Keratinocyte (primary cell): ENCODE results near the gene HMCN2.
"Not testable (repeated sequence)": the region's sequence is repeated elsewhere in the genome, so short reads cannot be mapped to it uniquely, and the experiment has no call there.

Experiments used
- CTCF ChIP-seq, 3 experiments: IDR thresholded peaks in 1 of 3; conservative IDR thresholded peaks in 1 of 3; optimal IDR thresholded peaks in 1 of 3; 2 replicates in 2 of 3; 3 replicates in 1 of 3; pipeline versions ENCODE3 to v1.5.1; 2011; ENCODE audit warnings: low read length in 3 of 3, mild to moderate bottlenecking in 3 of 3, moderate library complexity in 2 of 3, control low read depth in 1 of 3, inconsistent platforms in 1 of 3; ENCODE audit not compliant: insufficient read depth in 2 of 3; ENCODE audit errors: extremely low read depth in 1 of 3
- EZH2 ChIP-seq: IDR thresholded peaks from one replicate; pipeline ENCODE4 v1.6.1; 2012; ENCODE audit warnings: inconsistent platforms, mild to moderate bottlenecking, low read length, moderate library complexity

GRCh38 chr9:130277525-130277924 lies 12.0 kb downstream of the HMCN2 start:
- not testable (repeated sequence) for TF ChIP-seq CTCF (optimal IDR thresholded peaks at IDR 0.05 in 1 of 3, IDR thresholded peaks at IDR 0.05 in 1 of 3, conservative IDR thresholded peaks at IDR 0.05 in 1 of 3; ENCODE audit: extremely low read depth in 1 of 3, insufficient read depth in 2 of 3, low read length in 3 of 3); EZH2
